ENCODE data around the gene PLEKHD1.

- TF ChIP-seq DEAF1 (CRISPR knock-in tag; IDR thresholded peaks at IDR 0.05), result no peak
- no peak for TF ChIP-seq GABPB1 (CRISPR knock-in tag; IDR thresholded peaks at IDR 0.05)
- no peak for TF ChIP-seq FOSL1 (tag; conservative IDR thresholded peaks at IDR 0.05)
- no peak for TF ChIP-seq MNT (conservative IDR thresholded peaks at IDR 0.05)
- TF ChIP-seq POLR2AphosphoS5 (IDR thresholded peaks at IDR 0.05; ENCODE audit: control insufficient read depth, insufficient read depth, low read depth, low read length), result no peak
- TF ChIP-seq EZH2 (IDR thresholded peaks at IDR 0.05; ENCODE audit: borderline replicate concordance, low read depth, low read length), result no peak
- no peak for TF ChIP-seq MLLT1 (IDR thresholded peaks at IDR 0.05)
- TF ChIP-seq CBX8 (IDR thresholded peaks at IDR 0.05; ENCODE audit: borderline replicate concordance, extremely low read depth, low read depth, low read length, poor library complexity, severe bottlenecking), result no peak
- TF ChIP-seq TCF7L2 (IDR thresholded peaks at IDR 0.05; ENCODE audit: low read depth, low read length), result no peak
- TF ChIP-seq RBM39 (optimal IDR thresholded peaks at IDR 0.05; ENCODE audit: low read depth, low read length), result no peak
- TF ChIP-seq ZNF785 (CRISPR knock-in tag; IDR thresholded peaks at IDR 0.05), result no peak
- TF ChIP-seq CTCF (IDR thresholded peaks at IDR 0.05 in 2 of 3, conservative IDR thresholded peaks at IDR 0.05 in 1 of 3; ENCODE audit: insufficient read depth in 2 of 3, low read depth in 1 of 3, low read length in 3 of 3), result no peak
- no peak for TF ChIP-seq TRIM24 (IDR thresholded peaks at IDR 0.05)
Measured at GRCh38 chr14:69464829-69465228, 19.7 kb upstream of the PLEKHD1 start.

All from K562 (cell line).